SW 1271 (cell line): Measurements from ENCODE around the gene DNAJC8.
A peak's percentile ranks its signal among the peaks of the same experiment; 100 is the strongest.

Source experiments
- DNase-seq, 2 experiments: peaks; one replicate each; lab custom pipeline; 2025; lab: John Stamatoyannopoulos, UW

DNAJC8 gene

GRCh38 chr1:28249866-28250295 is 17.1 kb upstream of the DNAJC8 start:
- DNase-seq = no peak

- DNase-seq = no peak
Measured at GRCh38 chr1:28249013-28249865, 16.4 kb upstream of the DNAJC8 start.

- peak in 1 of 2 experiments; percentile 64 for DNase-seq
Measured at GRCh38 chr1:28248273-28249012, 15.6 kb upstream of the DNAJC8 start.

GRCh38 chr1:28247612-28248272 is 14.9 kb upstream of the DNAJC8 start:
- no peak for DNase-seq

- DNase-seq = peak in 1 of 2 experiments; percentile 12
Measured at GRCh38 chr1:28246427-28246832, 13.6 kb upstream of the DNAJC8 start.

GRCh38 chr1:28244549-28245251 is 11.9 kb upstream of the DNAJC8 start:
- no peak for DNase-seq

GRCh38 chr1:28243685-28244311 is 11.0 kb upstream of the DNAJC8 start:
- no peak for DNase-seq

GRCh38 chr1:28241638-28242241 is 8.9 kb upstream of the DNAJC8 start:
- DNase-seq = no peak

- DNase-seq = no peak
Measured at GRCh38 chr1:28240024-28240423, 7.2 kb upstream of the DNAJC8 start.

- no peak for DNase-seq
Measured at GRCh38 chr1:28239004-28239403, 6.2 kb upstream of the DNAJC8 start.

- DNase-seq = no peak
Measured at GRCh38 chr1:28236656-28237322, 4.0 kb upstream of the DNAJC8 start.

GRCh38 chr1:28235755-28236655 is 3.2 kb upstream of the DNAJC8 start, which contains the start of gene ATP5IF1:
Gene ATP5IF1, plus strand, starts transcription at chr1:28236124. Its CDS starts 60 bp downstream, at chr1:28236184.
- peak; percentile 82 to 95 for DNase-seq

GRCh38 chr1:28233264-28233606 is 406 bp upstream of the DNAJC8 start:
- no peak for DNase-seq

GRCh38 chr1:28229996-28230395 is 2.8 kb downstream of the DNAJC8 start:
- DNase-seq = no peak

- no peak for DNase-seq
Measured at GRCh38 chr1:28229089-28229488, 3.7 kb downstream of the DNAJC8 start.

- no peak for DNase-seq
Measured at GRCh38 chr1:28213315-28213714, 19.5 kb downstream of the DNAJC8 start.

- no peak for DNase-seq
Measured at GRCh38 chr1:28209700-28210099, 23.1 kb downstream of the DNAJC8 start.

GRCh38 chr1:28208818-28209441 is 23.9 kb downstream of the DNAJC8 start:
- DNase-seq = peak in 1 of 2 experiments; percentile 45

GRCh38 chr1:28205243-28205642 is 27.6 kb downstream of the DNAJC8 start:
- no peak for DNase-seq
